OCI-LY7 (cell line): ENCODE data around the gene QDPR. TPM values are rescaled to one million over a fixed set of nuclear protein-coding genes. Genes with fewer than 3 reads are reported as not detected.

Experiments used
- BruUV-seq: library from RNA; stranded (reverse); fragments of 400-500 nt; replicated peaks from 2 replicates; lab custom pipeline; 2021; lab: Mats Ljungman, UMichigan
- CTCF ChIA-PET: fragments of 300-600 bp; sonication (Branson Sonifier 250); formaldehyde crosslinking; loops from one replicate; lab custom pipeline; 2022; ENCODE audit warnings: antibody characterized with exemption; ENCODE audit not compliant: unreplicated experiment; lab: Charles Lee
- POLR2A ChIA-PET: fragments of 300-600 bp; sonication (Branson Sonifier 250); formaldehyde crosslinking; loops from one replicate; lab custom pipeline; 2022; ENCODE audit warnings: antibody characterized with exemption; lab: Charles Lee
- DNase-seq: peaks from one replicate; pipeline ENCODE4 v3.0.0-alpha.2; 2015; ENCODE audit warnings: low spot score
- H2AFZ ChIP-seq: fragments of 200-600 bp; sonication (generic), shearing (Covaris generic); 2 replicates; pipeline ENCODE4 v1.6.1; 2014; ENCODE audit warnings: mild to moderate bottlenecking, antibody characterized with exemption, low read length, moderate library complexity
- H3K27ac ChIP-seq: fragments of 200-600 bp; sonication (generic); 2 replicates; pipeline ENCODE4 v1.5.1; 2014; ENCODE audit warnings: mixed run types, low read depth, mild to moderate bottlenecking, moderate library complexity, low read length, inconsistent platforms; ENCODE audit not compliant: poor library complexity, severe bottlenecking
- H3K36me3 ChIP-seq: fragments of 200-600 bp; sonication (generic); 2 replicates; pipeline ENCODE4 v1.6.1; 2014; ENCODE audit warnings: mild to moderate bottlenecking, antibody characterized with exemption, low read length, moderate library complexity, mixed read lengths; ENCODE audit not compliant: insufficient read depth
- H3K4me1 ChIP-seq: fragments of 200-600 bp; sonication (generic); 2 replicates; pipeline ENCODE4 v1.5.1; 2014; ENCODE audit warnings: mild to moderate bottlenecking, low read length; ENCODE audit not compliant: insufficient read depth, poor library complexity, severe bottlenecking
- H3K4me2 ChIP-seq: fragments of 200-600 bp; sonication (generic); 2 replicates; pipeline ENCODE4 v1.6.1; 2014; ENCODE audit warnings: mild to moderate bottlenecking, low read length
- H3K4me3 ChIP-seq: fragments of 200-600 bp; sonication (generic); 2 replicates; pipeline ENCODE4 v1.5.1; 2014; ENCODE audit warnings: mild to moderate bottlenecking, low read depth, low read length; ENCODE audit not compliant: poor library complexity, severe bottlenecking
- H3K79me2 ChIP-seq: fragments of 200-600 bp; sonication (generic); 2 replicates; pipeline ENCODE4 v1.6.1; 2016; ENCODE audit warnings: low read depth, mild to moderate bottlenecking, low read length, moderate library complexity, mixed read lengths; ENCODE audit not compliant: insufficient read depth
- H3K9me2 ChIP-seq: fragments of 200-600 bp; sonication (generic); 2 replicates; pipeline ENCODE4 v1.6.1; 2016; ENCODE audit warnings: mild to moderate bottlenecking, low read length, mixed read lengths; ENCODE audit not compliant: insufficient read depth
- H3K9me3 ChIP-seq: fragments of 200-600 bp; sonication (generic); 2 replicates; pipeline ENCODE4 v1.6.1; 2014; ENCODE audit warnings: mild to moderate bottlenecking, mixed run types, low read length, mixed read lengths
- H4K20me1 ChIP-seq: fragments of 200-600 bp; sonication (generic); 2 replicates; pipeline ENCODE4 v1.6.1; 2014; ENCODE audit warnings: mild to moderate bottlenecking, antibody characterized with exemption, low read length, moderate library complexity, mixed read lengths; ENCODE audit not compliant: insufficient read depth
- EZH2phosphoT487 ChIP-seq: fragments of 200-600 bp; sonication (generic); IDR thresholded peaks from 2 replicates; pipeline ENCODE4 v1.6.1; 2018; ENCODE audit warnings: low read depth, borderline replicate concordance, mild to moderate bottlenecking, mixed run types, antibody characterized with exemption, low read length, moderate library complexity, mixed read lengths
- intact Hi-C: fragments of 100-400 bp; cut with micrococcal nuclease; formaldehyde crosslinking; loops from one replicate; pipeline ENCODE4 v1.10.0; 2022; ENCODE audit not compliant: unreplicated experiment
- total RNA-seq, 2 experiments: library from RNA; depleted of rRNA in 1 of 2; stranded (reverse); fragments of >200 nt in 1 of 2; shearing (Covaris generic) in 1 of 2; gene quantifications; 2 replicates each; pipeline ENCODE4 v1.2.3, GENCODE V29; 2014 to 2022
- TF ChIP-seq, protein P1 (sequence below): fragments of 200-600 bp; sonication (generic); conservative IDR thresholded peaks from 2 replicates; pipeline ENCODE4 v1.5.1; 2014; ENCODE audit warnings: mild to moderate bottlenecking, antibody characterized with exemption, low read length, moderate library complexity, mixed read lengths

QDPR gene
- total RNA-seq, 2 experiments from 2014 or later = 2.5 to 2.9 TPM

GRCh38 chr4:17476853-17477252, 35.0 kb downstream of the QDPR start:
- BruUV-seq = no TSS peak

GRCh38 chr4:17475481-17475880, 36.4 kb downstream of the QDPR start:
- no peak overlapping the region for H3K27ac ChIP-seq
- no peak overlapping the region for H3K4me2 ChIP-seq
- H3K9me3 ChIP-seq = no peaks in the 10 kb centered on the region
- CTCF ChIA-PET = no interaction called here
- TF ChIP-seq, protein P1, sequence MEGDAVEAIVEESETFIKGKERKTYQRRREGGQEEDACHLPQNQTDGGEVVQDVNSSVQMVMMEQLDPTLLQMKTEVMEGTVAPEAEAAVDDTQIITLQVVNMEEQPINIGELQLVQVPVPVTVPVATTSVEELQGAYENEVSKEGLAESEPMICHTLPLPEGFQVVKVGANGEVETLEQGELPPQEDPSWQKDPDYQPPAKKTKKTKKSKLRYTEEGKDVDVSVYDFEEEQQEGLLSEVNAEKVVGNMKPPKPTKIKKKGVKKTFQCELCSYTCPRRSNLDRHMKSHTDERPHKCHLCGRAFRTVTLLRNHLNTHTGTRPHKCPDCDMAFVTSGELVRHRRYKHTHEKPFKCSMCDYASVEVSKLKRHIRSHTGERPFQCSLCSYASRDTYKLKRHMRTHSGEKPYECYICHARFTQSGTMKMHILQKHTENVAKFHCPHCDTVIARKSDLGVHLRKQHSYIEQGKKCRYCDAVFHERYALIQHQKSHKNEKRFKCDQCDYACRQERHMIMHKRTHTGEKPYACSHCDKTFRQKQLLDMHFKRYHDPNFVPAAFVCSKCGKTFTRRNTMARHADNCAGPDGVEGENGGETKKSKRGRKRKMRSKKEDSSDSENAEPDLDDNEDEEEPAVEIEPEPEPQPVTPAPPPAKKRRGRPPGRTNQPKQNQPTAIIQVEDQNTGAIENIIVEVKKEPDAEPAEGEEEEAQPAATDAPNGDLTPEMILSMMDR = no peak
- no peak for TF ChIP-seq EZH2phosphoT487
- no peaks in the 10 kb centered on the region for H4K20me1 ChIP-seq
- no peaks in the 10 kb centered on the region for H3K79me2 ChIP-seq
- no peaks in the 10 kb centered on the region for H3K9me2 ChIP-seq
- no peaks in the 10 kb centered on the region for H3K36me3 ChIP-seq
- H2AFZ ChIP-seq = no peak overlapping the region
- no peaks in the 10 kb centered on the region for H3K4me1 ChIP-seq
- intact Hi-C loops = no loop called here
- H3K4me3 ChIP-seq = no peak overlapping the region
- POLR2A ChIA-PET = interaction anchor here (0.6 kb wide), 1 partner anchor 28 kb away, joined by 3 read pairs; no protein-coding TSS in a partner anchor
- DNase-seq = no peak
- BruUV-seq = no TSS peak

More at GRCh38 chr4:17476853-17477252, 35.0 kb downstream of the QDPR start:
- intact Hi-C loops = no loop called here
- ChIA-PET POLR2A (no interaction called here), CTCF (no interaction called here)
- no peak for DNase-seq
- TF ChIP-seq, protein P1 = no peak
- no peak for TF ChIP-seq EZH2phosphoT487
- H3K36me3 ChIP-seq = no peaks in the 10 kb centered on the region
- H3K4me3 ChIP-seq = no peak overlapping the region
- H3K27ac ChIP-seq = no peak overlapping the region
- no peaks in the 10 kb centered on the region for H3K79me2 ChIP-seq
- H3K4me1 ChIP-seq = no peaks in the 10 kb centered on the region
- no peak overlapping the region for H2AFZ ChIP-seq
- H3K9me3 ChIP-seq = no peaks in the 10 kb centered on the region
- H4K20me1 ChIP-seq = no peaks in the 10 kb centered on the region
- no peak overlapping the region for H3K4me2 ChIP-seq
- no peaks in the 10 kb centered on the region for H3K9me2 ChIP-seq

DNA sequence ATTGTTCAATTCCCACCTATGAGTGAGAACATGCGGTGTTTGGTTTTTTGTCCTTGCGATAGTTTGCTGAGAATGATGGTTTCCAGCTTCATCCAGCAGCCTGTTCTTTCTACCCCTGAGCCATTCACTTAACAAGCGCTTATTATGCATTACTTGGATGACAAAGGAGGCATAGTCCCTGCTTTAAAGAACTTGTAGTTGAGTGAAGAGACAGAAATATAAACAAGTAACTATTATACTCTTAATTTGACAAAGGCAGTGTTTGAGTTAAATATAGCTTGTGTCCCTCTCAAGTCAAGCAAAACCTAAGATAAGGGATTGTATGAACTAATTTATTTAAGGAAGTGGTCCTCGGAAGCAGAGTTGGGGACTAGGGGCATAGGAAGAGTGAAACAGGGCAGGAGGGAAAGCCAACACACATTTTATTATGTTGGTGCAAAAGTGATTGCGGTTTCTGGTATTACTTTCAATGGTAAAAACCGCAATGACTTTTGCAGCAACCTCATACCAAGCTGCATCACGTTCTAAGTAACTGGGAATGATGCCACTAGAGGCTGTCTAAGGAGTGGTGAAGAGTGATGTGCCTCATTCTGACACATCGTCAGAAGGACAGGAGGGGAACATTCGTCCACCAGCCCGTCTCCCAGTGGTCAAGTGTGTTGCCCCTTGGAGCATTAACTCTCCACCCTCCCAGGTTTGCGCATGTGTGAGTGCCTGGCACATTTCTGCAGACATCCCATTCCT, 41.8 kb downstream of the QDPR start:
- Histone ChIP-seq H3K9me2 (no peaks in the 10 kb centered on the region), H3K36me3 (no peaks in the 10 kb centered on the region), H3K4me1 (no peaks in the 10 kb centered on the region), H3K79me2 (no peaks in the 10 kb centered on the region), H3K9me3 (no peaks in the 10 kb centered on the region), H3K27ac (no peak overlapping the region), H3K4me3 (no peak overlapping the region), H4K20me1 (no peaks in the 10 kb centered on the region), H2AFZ (no peak overlapping the region), H3K4me2 (no peak overlapping the region)
- TF ChIP-seq, protein P1 = no peak
- no peak for TF ChIP-seq EZH2phosphoT487
- ChIA-PET CTCF (no interaction called here), POLR2A (no interaction called here)
- intact Hi-C loops = loop anchor here (5.0 to 10.0 kb wide), 3 partner anchors 315 to 1183 kb away; no protein-coding TSS in a partner anchor
- BruUV-seq = no TSS peak
- DNase-seq = no peak
